Breast epithelium (tissue), 4 donors: Measurements from ENCODE around the gene ATP13A2. TPM values are rescaled to one million over a fixed set of nuclear protein-coding genes. Genes with fewer than 3 reads are reported as not detected.

ENCODE experiments used
- DNase-seq, 2 donors: peaks; one replicate each; pipeline ENCODE4 v3.0.0-alpha.2; 2019; ENCODE audit warnings: low spot score in 2 of 2
- H3K27ac ChIP-seq, 2 donors: fragments of 200-600 bp; sonication (generic) in 1 of 2; one replicate each; pipeline ENCODE4 v1.5.1; 2016 to 2019; ENCODE audit warnings: mild to moderate bottlenecking in 1 of 2
- H3K27me3 ChIP-seq, 2 donors: fragments of 200-600 bp; sonication (generic) in 1 of 2; one replicate each; pipeline versions ENCODE4 v1.5.1 to v1.6.0; 2017 to 2019; ENCODE audit warnings: control low read depth in 1 of 2, mild to moderate bottlenecking in 1 of 2
- H3K36me3 ChIP-seq: fragments of 200-600 bp; one replicate; pipeline ENCODE4 v1.5.1; 2019
- H3K4me1 ChIP-seq, 2 donors: fragments of 200-600 bp; sonication (generic); one replicate each; pipeline ENCODE4 v1.5.1; 2016 to 2019; ENCODE audit warnings: control low read depth in 1 of 2
- H3K4me3 ChIP-seq, 3 donors: fragments of 200-600 bp; sonication (generic); 1 replicate in 2 of 3; 2 replicates in 1 of 3; pipeline ENCODE4 v1.5.1; 2016 to 2019; ENCODE audit warnings: mild to moderate bottlenecking in 3 of 3, moderate library complexity in 2 of 3
- H3K9me3 ChIP-seq, 2 donors: fragments of 200-600 bp; sonication (generic) in 1 of 2; one replicate each; pipeline ENCODE4 v1.5.1; 2016 to 2019; ENCODE audit warnings: control low read depth in 1 of 2
- POLR2A ChIP-seq: fragments of 450-650 bp; IDR thresholded peaks from one replicate; pipeline ENCODE4 v1.6.1; 2016; ENCODE audit warnings: antibody characterized with exemption, mild to moderate bottlenecking, moderate library complexity
- POLR2AphosphoS5 ChIP-seq, 3 donors: sonication (generic); formaldehyde crosslinking; IDR thresholded peaks; one replicate each; pipeline ENCODE4 v1.6.1; 2017; ENCODE audit warnings: antibody characterized with exemption in 3 of 3
- intact Hi-C: fragments of 100-400 bp; cut with DNase I; formaldehyde crosslinking; loops from one replicate; pipeline ENCODE4 v1.15.1; 2023; ENCODE audit warnings: low total_unique reads
- total RNA-seq, 3 donors: library from RNA; depleted of rRNA; stranded (reverse); fragments of >200 nt; gene quantifications; one replicate each; pipeline ENCODE4 v1.1.0, GENCODE V29; 2016
- TF ChIP-seq, protein P1 (sequence below), 3 donors: fragments of 450-650 bp; IDR thresholded peaks; one replicate each; pipeline ENCODE4 v1.5.1; 2016 to 2017; ENCODE audit warnings: antibody characterized with exemption in 3 of 3, mild to moderate bottlenecking in 3 of 3, moderate library complexity in 3 of 3

Gene ATP13A2
- total RNA-seq, 3 donors from 2014 or later = 17.3 to 31.5 (median 31.3) TPM

DNA sequence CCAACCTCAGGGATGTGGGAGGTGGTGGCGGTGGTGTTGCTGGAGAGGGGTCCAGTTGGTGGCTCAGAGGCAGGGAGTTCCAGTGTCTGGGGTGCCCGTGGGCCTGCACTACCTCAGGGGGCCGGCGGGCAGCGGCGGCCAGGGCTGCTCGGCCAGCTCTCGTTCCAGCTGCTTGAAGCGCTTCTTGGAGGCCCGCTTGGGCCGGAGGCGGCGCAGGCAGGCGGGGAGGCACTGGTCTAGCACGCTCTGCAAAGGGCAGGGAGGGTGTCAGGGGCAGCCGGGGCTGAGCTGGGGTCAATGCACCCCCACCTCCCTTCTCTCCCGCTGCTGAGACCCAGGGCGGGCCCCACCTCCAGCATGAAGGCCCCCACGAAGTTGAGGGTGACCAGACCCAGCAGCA is 25.6 kb downstream of the ATP13A2 start:
- intact Hi-C loops = no loop called here
- no peak for TF ChIP-seq POLR2A
- no peak overlapping the region for H3K27ac ChIP-seq
- no peaks in the 10 kb centered on the region for H3K4me1 ChIP-seq
- no peaks in the 10 kb centered on the region for H3K27me3 ChIP-seq
- no peak overlapping the region for H3K4me3 ChIP-seq
- no peaks in the 10 kb centered on the region for H3K9me3 ChIP-seq
- DNase-seq = no peak
- H3K36me3 ChIP-seq = no peaks in the 10 kb centered on the region

DNA sequence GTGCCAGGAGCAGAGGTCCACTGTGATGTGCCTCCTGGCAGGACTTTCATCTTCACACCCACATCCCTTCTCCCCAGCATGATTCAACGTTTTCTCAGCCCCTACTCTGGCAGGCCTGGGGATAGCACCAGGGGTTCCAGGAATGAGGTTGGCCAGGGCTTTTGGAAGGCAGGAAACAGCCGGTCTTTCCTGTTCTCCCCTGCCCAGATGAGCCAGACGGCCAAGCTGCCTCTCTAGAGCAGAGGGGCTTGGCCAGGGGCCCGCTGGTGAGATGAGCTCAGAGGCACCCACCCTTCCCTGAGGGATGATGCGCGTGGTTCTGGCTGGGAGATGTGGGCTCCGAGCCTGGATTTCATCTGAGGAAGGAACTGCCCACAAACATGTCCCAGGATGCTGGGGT is 27.0 kb downstream of the ATP13A2 start:
- Histone ChIP-seq H3K4me3 (no peak overlapping the region), H3K27me3 (no peaks in the 10 kb centered on the region), H3K4me1 (no peaks in the 10 kb centered on the region), H3K9me3 (no peaks in the 10 kb centered on the region), H3K36me3 (no peaks in the 10 kb centered on the region), H3K27ac (peak overlapping the region; percentile 48 to 68)
- DNase-seq = peak; percentile 63 to 80
- intact Hi-C loops = loop anchor here (5.0 kb wide), 1 partner anchor 712 kb away; no protein-coding TSS in a partner anchor
- TF ChIP-seq POLR2A = no peak
- TF ChIP-seq, protein P1, sequence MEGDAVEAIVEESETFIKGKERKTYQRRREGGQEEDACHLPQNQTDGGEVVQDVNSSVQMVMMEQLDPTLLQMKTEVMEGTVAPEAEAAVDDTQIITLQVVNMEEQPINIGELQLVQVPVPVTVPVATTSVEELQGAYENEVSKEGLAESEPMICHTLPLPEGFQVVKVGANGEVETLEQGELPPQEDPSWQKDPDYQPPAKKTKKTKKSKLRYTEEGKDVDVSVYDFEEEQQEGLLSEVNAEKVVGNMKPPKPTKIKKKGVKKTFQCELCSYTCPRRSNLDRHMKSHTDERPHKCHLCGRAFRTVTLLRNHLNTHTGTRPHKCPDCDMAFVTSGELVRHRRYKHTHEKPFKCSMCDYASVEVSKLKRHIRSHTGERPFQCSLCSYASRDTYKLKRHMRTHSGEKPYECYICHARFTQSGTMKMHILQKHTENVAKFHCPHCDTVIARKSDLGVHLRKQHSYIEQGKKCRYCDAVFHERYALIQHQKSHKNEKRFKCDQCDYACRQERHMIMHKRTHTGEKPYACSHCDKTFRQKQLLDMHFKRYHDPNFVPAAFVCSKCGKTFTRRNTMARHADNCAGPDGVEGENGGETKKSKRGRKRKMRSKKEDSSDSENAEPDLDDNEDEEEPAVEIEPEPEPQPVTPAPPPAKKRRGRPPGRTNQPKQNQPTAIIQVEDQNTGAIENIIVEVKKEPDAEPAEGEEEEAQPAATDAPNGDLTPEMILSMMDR (IDR thresholded peaks at IDR 0.05) = no peak
- TF ChIP-seq POLR2AphosphoS5 (IDR thresholded peaks at IDR 0.05) = peak in 1 of 3 donors; percentile 67

DNA sequence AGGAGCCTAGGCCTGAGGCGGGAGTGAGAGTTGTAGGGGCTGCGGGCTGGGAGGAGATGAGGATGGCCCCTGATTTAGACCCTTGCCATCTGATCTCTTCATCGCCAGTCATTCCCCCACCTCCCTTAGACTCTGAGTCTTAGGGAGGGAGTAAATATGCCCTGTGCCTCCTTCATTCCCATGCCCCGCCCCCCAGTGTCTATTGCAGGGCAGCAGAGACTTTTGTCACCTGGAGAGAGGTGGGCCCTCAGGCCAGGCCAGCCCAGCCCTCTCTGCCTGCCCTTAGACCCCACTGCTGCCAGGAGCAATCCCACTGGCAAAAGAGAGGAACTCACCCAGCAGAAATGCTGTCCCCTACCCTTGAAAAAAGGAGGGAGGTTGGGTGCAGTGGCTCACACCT is 28.1 kb downstream of the ATP13A2 start:
- TF ChIP-seq POLR2AphosphoS5 (IDR thresholded peaks at IDR 0.05) (no peak), POLR2A (no peak)
- TF ChIP-seq, protein P1 (IDR thresholded peaks at IDR 0.05) = no peak
- Histone ChIP-seq H3K4me3 (no peak overlapping the region), H3K9me3 (no peaks in the 10 kb centered on the region), H3K36me3 (no peaks in the 10 kb centered on the region), H3K27me3 (no peaks in the 10 kb centered on the region), H3K27ac (no peak overlapping the region), H3K4me1 (peaks cover 2 to 6% of the 10 kb centered on the region in 2 donors)
- intact Hi-C loops = loop anchor here (5.0 kb wide), 1 partner anchor 711 kb away; no protein-coding TSS in a partner anchor
- no peak for DNase-seq

DNA sequence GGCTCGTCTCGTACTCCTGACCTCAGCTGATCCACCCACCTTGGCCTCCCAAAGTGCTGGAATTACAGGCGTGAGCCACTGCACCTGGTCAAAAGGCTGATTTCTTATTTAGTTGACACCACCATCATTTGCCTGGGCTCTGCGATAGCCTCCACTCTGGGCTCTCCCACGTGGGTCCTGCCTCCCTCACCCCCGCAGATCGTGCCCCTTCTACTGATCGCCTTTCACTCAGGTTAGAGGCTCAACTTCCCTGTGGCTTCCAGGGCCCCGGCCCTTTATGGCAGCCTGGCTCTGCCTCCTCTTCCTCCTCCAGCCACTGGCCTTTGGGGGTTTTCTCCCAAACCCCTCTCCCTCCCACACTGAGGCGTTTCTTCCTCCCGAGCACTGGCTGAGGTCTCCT is 28.8 kb downstream of the ATP13A2 start:
- DNase-seq = no peak
- Histone ChIP-seq H3K27me3 (no peaks in the 10 kb centered on the region), H3K36me3 (no peaks in the 10 kb centered on the region), H3K4me3 (no peak overlapping the region), H3K27ac (no peak overlapping the region), H3K9me3 (no peaks in the 10 kb centered on the region), H3K4me1 (peaks cover 5 to 11% of the 10 kb centered on the region in 2 donors)
- intact Hi-C loops = loop anchor here (5.0 kb wide), 1 partner anchor 711 kb away; no protein-coding TSS in a partner anchor
- TF ChIP-seq, protein P1 (IDR thresholded peaks at IDR 0.05) = no peak
- TF ChIP-seq POLR2AphosphoS5 (IDR thresholded peaks at IDR 0.05) (no peak), POLR2A (no peak)

DNA sequence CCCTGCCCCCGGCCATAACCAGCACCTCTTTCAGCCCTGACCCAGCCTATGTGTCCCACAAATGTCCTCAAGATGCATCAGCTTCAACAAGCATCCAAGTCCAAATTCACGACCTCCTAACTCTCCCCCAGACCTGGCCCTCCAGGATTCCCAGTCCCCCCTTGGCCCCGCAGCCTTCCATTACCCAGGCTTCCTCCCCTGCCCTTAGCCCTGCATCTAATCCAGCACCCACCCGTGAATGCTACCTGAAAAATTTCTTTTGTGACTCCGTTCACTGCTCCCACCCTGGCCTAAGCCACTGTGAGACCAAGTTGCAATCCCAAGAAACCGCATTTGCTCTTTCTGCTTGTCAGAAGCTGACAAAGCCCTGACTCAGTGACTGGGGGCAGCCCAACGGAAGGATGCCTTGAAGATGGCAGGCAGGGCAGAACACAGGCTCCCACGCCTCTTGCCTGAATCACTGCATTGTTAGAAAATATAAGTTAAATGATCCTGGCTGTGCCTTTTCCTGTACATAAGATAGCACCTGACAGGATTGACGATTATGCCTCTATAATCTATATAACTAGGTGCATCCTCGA is 30.4 kb downstream of the ATP13A2 start:
- Histone ChIP-seq H3K36me3 (no peaks in the 10 kb centered on the region), H3K4me1 (peaks cover 5 to 11% of the 10 kb centered on the region in 2 donors), H3K27ac (peak overlapping the region in 1 of 2 donors; percentile 12), H3K9me3 (no peaks in the 10 kb centered on the region), H3K27me3 (no peaks in the 10 kb centered on the region), H3K4me3 (no peak overlapping the region)
- intact Hi-C loops = loop anchor here (5.0 kb wide), 1 partner anchor 709 kb away; no protein-coding TSS in a partner anchor
- DNase-seq = no peak
- TF ChIP-seq POLR2AphosphoS5 (IDR thresholded peaks at IDR 0.05) (no peak), POLR2A (no peak)

DNA sequence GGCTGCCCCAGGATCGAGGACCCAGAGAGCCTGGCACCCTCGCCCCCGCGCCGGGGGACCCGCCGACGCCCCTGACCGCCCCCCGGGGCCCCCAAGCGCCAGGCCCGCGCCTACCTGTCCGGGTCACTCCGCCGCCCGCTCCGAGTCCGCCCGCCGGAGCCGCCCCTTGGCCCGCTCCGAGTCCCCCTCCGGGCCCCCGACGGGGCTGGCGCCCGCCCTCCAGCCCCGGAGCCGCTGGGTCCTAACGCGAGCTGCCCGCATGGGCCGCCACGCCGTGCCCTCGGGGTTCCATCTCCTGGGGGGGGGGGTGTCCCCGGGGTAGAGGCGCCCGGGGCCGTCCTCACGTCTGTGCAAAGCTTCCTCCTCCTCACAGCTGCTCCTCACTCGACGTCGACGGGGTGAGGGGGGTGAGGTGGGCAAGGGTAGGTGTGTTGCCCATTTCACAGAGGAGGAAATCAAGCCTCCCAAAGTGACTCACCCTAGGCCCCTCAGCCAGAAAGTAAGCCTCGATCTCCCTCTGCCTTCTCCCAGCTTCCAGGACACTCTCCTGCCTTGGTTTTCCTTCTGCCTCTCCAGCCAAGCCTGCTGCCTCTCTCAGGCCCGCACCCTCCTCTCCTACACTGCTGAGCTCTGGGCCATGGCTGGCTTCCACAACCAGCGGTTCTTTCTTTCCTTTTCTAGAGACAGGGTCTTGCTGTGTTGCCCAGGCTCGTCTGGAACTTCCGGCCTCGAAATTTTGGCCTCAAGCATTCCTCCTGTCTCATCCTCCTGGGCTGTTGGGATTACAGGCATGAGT is 31.1 kb downstream of the ATP13A2 start, which contains the start of gene MFAP2:
MFAP2 (minus strand) TSS at position 148 of the 796 bp plus-strand sequence. CDS start 2,347 bp downstream, outside the sequence.
- TF ChIP-seq POLR2AphosphoS5 (IDR thresholded peaks at IDR 0.05) = no peak
- TF ChIP-seq, protein P1 (IDR thresholded peaks at IDR 0.05) = no peak
- no peak for TF ChIP-seq POLR2A
- Histone ChIP-seq H3K27ac (peak within 1 kb of the TSS; percentile 86 to 94), H3K9me3 (no peaks in the 10 kb centered on the region), H3K27me3 (no peaks in the 10 kb centered on the region), H3K4me3 (peak within 1 kb of the TSS; percentile 55 to 79 (median 58)), H3K36me3 (no peaks in the 10 kb centered on the region), H3K4me1 (peaks cover 5 to 11% of the 10 kb centered on the region in 2 donors)
- intact Hi-C loops = loop anchor here (5.0 kb wide), 1 partner anchor 708 kb away; no protein-coding TSS in a partner anchor
- no peak for DNase-seq
